Measurements from ENCODE around the gene FKBP2. TPM values are rescaled to one million over a fixed set of nuclear protein-coding genes. Genes with fewer than 3 reads are reported as not detected.

FKBP2 gene
- total RNA-seq, 1 donor from 2014 or later, result 48.2 TPM

- intact Hi-C loops (cut with DNase I), result no loop called here
Measured at GRCh38 chr11:64237484-64237951, 3.4 kb upstream of the FKBP2 start.

GRCh38 chr11:64238076-64238475, 2.8 kb upstream of the FKBP2 start:
- H3K36me3 ChIP-seq, result peaks cover 24% of the 10 kb centered on the region
- intact Hi-C loops (cut with DNase I), result no loop called here
- no peaks in the 10 kb centered on the region for H3K27me3 ChIP-seq (ENCODE audit: low read depth)
- no peak for DNase-seq
- no peaks in the 10 kb centered on the region for H3K9me3 ChIP-seq
- no peak for TF ChIP-seq CTCF (IDR thresholded peaks at IDR 0.05)
- H3K4me1 ChIP-seq, result peaks cover 64% of the 10 kb centered on the region
- ATAC-seq, result no peak
- peak overlapping the region; percentile 99 for H3K27ac ChIP-seq
- no peak overlapping the region for H3K4me3 ChIP-seq

More at GRCh38 chr11:64237484-64237951, 3.4 kb upstream of the FKBP2 start:
- ATAC-seq (peak in 1 of 2 donors; percentile 2), DNase-seq (peak; percentile 88)
- H3K9me3 ChIP-seq, result no peaks in the 10 kb centered on the region
- H3K27ac ChIP-seq, result peak overlapping the region; percentile 99
- H3K4me3 ChIP-seq, result peak overlapping the region; percentile 14
- H3K4me1 ChIP-seq, result peaks cover 64% of the 10 kb centered on the region
- no peaks in the 10 kb centered on the region for H3K27me3 ChIP-seq (ENCODE audit: low read depth)
- peaks cover 23% of the 10 kb centered on the region for H3K36me3 ChIP-seq
- TF ChIP-seq CTCF (IDR thresholded peaks at IDR 0.05), result no peak

GRCh38 chr11:64238999-64239398, 1.9 kb upstream of the FKBP2 start:
- Histone ChIP-seq H3K9me3 (no peaks in the 10 kb centered on the region), H3K36me3 (peaks cover 33% of the 10 kb centered on the region), H3K4me3 (no peak overlapping the region), H3K27ac (peak overlapping the region; percentile 99), H3K4me1 (peaks cover 56% of the 10 kb centered on the region), H3K27me3 (ENCODE audit: low read depth) (no peaks in the 10 kb centered on the region)
- no peak for TF ChIP-seq CTCF (IDR thresholded peaks at IDR 0.05)
- no peak for ATAC-seq
- intact Hi-C loops (cut with DNase I), result no loop called here
- DNase-seq, result no peak

- Histone ChIP-seq H3K27ac (peak overlapping the region; percentile 99), H3K4me3 (peak overlapping the region; percentile 77), H3K9me3 (no peaks in the 10 kb centered on the region), H3K4me1 (peaks cover 57% of the 10 kb centered on the region), H3K27me3 (ENCODE audit: low read depth) (no peaks in the 10 kb centered on the region), H3K36me3 (peaks cover 36% of the 10 kb centered on the region)
- TF ChIP-seq CTCF (IDR thresholded peaks at IDR 0.05), result no peak
- ATAC-seq (no peak), DNase-seq (no peak)
- intact Hi-C loops (cut with DNase I), result no loop called here
Measured at GRCh38 chr11:64239662-64240434, 1.0 kb upstream of the FKBP2 start.

- Histone ChIP-seq H3K36me3 (peaks cover 36% of the 10 kb centered on the region), H3K9me3 (no peaks in the 10 kb centered on the region), H3K27me3 (ENCODE audit: low read depth) (no peaks in the 10 kb centered on the region), H3K27ac (peak overlapping the region; percentile 99), H3K4me3 (peak overlapping the region; percentile 77), H3K4me1 (peaks cover 59% of the 10 kb centered on the region)
- peak; percentile 90 to 94 for ATAC-seq
- intact Hi-C loops (cut with DNase I), result no loop called here
- no peak for TF ChIP-seq CTCF (IDR thresholded peaks at IDR 0.05)
- DNase-seq, result peak; percentile 100
Measured at GRCh38 chr11:64241241-64241490, 271 bp downstream of the FKBP2 start.

All from lower lobe of right lung (tissue), 2 donors.